Esophagus muscularis mucosa (tissue), 4 donors: ENCODE results near the gene COMMD7. TPM values are rescaled to one million over a fixed set of nuclear protein-coding genes. Genes with fewer than 3 reads are reported as not detected.
"Not testable (repeated sequence)": the region's sequence is repeated elsewhere in the genome, so short reads cannot be mapped to it uniquely, and the experiment has no call there.

Experiments used
- DNase-seq: peaks from one replicate; pipeline ENCODE4 v3.0.0-alpha.2; 2017; ENCODE audit errors: extremely low spot score
- H3K27ac ChIP-seq, 4 donors: fragments of 200-600 bp; sonication (generic); replicated peaks in 1 of 4; 1 replicate in 3 of 4; 2 replicates in 1 of 4; pipeline ENCODE4 v1.5.1; 2016 to 2019; ENCODE audit warnings: mild to moderate bottlenecking in 1 of 4
- H3K27me3 ChIP-seq, 4 donors: fragments of 200-600 bp; sonication (generic); one replicate each; pipeline versions ENCODE4 v1.5.1 to v1.6.0; 2016 to 2019
- H3K36me3 ChIP-seq, 4 donors: fragments of 200-600 bp; sonication (generic); one replicate each; pipeline ENCODE4 v1.5.1; 2016 to 2019
- H3K4me1 ChIP-seq, 4 donors: fragments of 200-600 bp; sonication (generic); one replicate each; pipeline ENCODE4 v1.5.1; 2016 to 2019
- H3K4me3 ChIP-seq, 4 donors: fragments of 200-600 bp; sonication (generic); 1 replicate in 2 of 4; 2 replicates in 2 of 4; pipeline ENCODE4 v1.5.1; 2016 to 2019; ENCODE audit warnings: mild to moderate bottlenecking in 4 of 4, moderate library complexity in 1 of 4
- H3K9me3 ChIP-seq, 4 donors: fragments of 200-600 bp; sonication (generic); 1 replicate in 3 of 4; 2 replicates in 1 of 4; pipeline ENCODE4 v1.5.1; 2016 to 2019
- CTCF ChIP-seq, 3 experiments: fragments of 200-600 bp in 2 of 3; fragments of 450-650 bp in 1 of 3; sonication (generic) in 2 of 3; IDR thresholded peaks; one replicate each; pipeline ENCODE4 v1.5.1; 2017 to 2019; ENCODE audit warnings: antibody characterized with exemption in 3 of 3, mild to moderate bottlenecking in 2 of 3, moderate library complexity in 1 of 3
- EP300 ChIP-seq: sonication (generic); formaldehyde crosslinking; IDR thresholded peaks from one replicate; pipeline ENCODE4 v1.6.1; 2017; ENCODE audit warnings: antibody characterized with exemption
- POLR2A ChIP-seq: fragments of 450-650 bp; IDR thresholded peaks from one replicate; pipeline ENCODE4 v1.6.1; 2017; ENCODE audit warnings: antibody characterized with exemption, moderate library complexity, mild to moderate bottlenecking, low read depth
- POLR2AphosphoS5 ChIP-seq, 2 donors: sonication (generic); formaldehyde crosslinking; IDR thresholded peaks; one replicate each; pipeline ENCODE4 v1.6.1; 2017; ENCODE audit warnings: antibody characterized with exemption in 2 of 2
- WGBS: methylation state at CpG from one replicate; pipeline ENCODE4 v1.1.5; 2018; 5-methylcytosine and 5-hydroxymethylcytosine counted together
- intact Hi-C: fragments of 100-400 bp; cut with DNase I; formaldehyde crosslinking; loops from one replicate; pipeline ENCODE4 v1.15.1; 2023
- total RNA-seq, 4 donors: library from RNA; depleted of rRNA; stranded (reverse); fragments of >200 nt; gene quantifications; one replicate each; pipeline versions ENCODE4 v1.1.0 to v1.2.1, GENCODE V29; 2016

Gene COMMD7
- total RNA-seq, 4 donors from 2014 or later: 24.5 to 35.2 (median 30.9) TPM

GRCh38 chr20:32767418-32768198, 24.3 kb upstream of the COMMD7 start:
- Histone ChIP-seq H3K27ac (no peak overlapping the region), H3K36me3 (no peaks in the 10 kb centered on the region), H3K9me3 (no peaks in the 10 kb centered on the region), H3K4me1 (peaks cover 9 to 12% (median 11%) of the 10 kb centered on the region in 4 donors), H3K27me3 (no peaks in the 10 kb centered on the region), H3K4me3 (no peak overlapping the region)
- intact Hi-C loops: no loop called here
- no peak for DNase-seq
- WGBS: 91% methylated on average over 9 of the region's 9 CpGs
- TF ChIP-seq CTCF (IDR thresholded peaks at IDR 0.05) (no peak), EP300 (no peak), POLR2A (no peak), POLR2AphosphoS5 (IDR thresholded peaks at IDR 0.05) (no peak)

GRCh38 chr20:32765230-32765875, 22.1 kb upstream of the COMMD7 start:
- intact Hi-C loops, DNase-seq, H3K27ac ChIP-seq, H3K9me3 ChIP-seq, H3K27me3 ChIP-seq, H3K36me3 ChIP-seq, H3K4me3 ChIP-seq: not testable (repeated sequence)
- H3K4me1 ChIP-seq: peaks cover 14 to 24% (median 22%) of the 10 kb centered on the region in 4 donors
- WGBS: 86% methylated on average over 15 of the region's 17 CpGs

- intact Hi-C loops: no loop called here
- H3K4me3 ChIP-seq: no peak overlapping the region
- no peaks in the 10 kb centered on the region for H3K36me3 ChIP-seq
- TF ChIP-seq CTCF (IDR thresholded peaks at IDR 0.05) (no peak), EP300 (no peak), POLR2AphosphoS5 (IDR thresholded peaks at IDR 0.05) (no peak), POLR2A (no peak)
- H3K27me3 ChIP-seq: no peaks in the 10 kb centered on the region
- no peak overlapping the region for H3K27ac ChIP-seq
- H3K4me1 ChIP-seq: peaks cover 14 to 24% (median 22%) of the 10 kb centered on the region in 4 donors
- 63% methylated on average over 17 of the region's 17 CpGs for WGBS
- H3K9me3 ChIP-seq: no peaks in the 10 kb centered on the region
- no peak for DNase-seq
Observed at GRCh38 chr20:32764005-32764960, 21.0 kb upstream of the COMMD7 start.

GRCh38 chr20:32763202-32764004, 20.1 kb upstream of the COMMD7 start:
- H3K27ac ChIP-seq: no peak overlapping the region
- intact Hi-C loops: no loop called here
- no peak for DNase-seq
- H3K27me3 ChIP-seq: no peaks in the 10 kb centered on the region
- H3K4me3 ChIP-seq: peak overlapping the region; percentile 66 to 86 (median 78)
- no peaks in the 10 kb centered on the region for H3K36me3 ChIP-seq
- peaks cover 14 to 24% (median 22%) of the 10 kb centered on the region in 4 donors for H3K4me1 ChIP-seq
- TF ChIP-seq EP300 (no peak), CTCF (IDR thresholded peaks at IDR 0.05) (no peak), POLR2A (no peak), POLR2AphosphoS5 (IDR thresholded peaks at IDR 0.05) (no peak)
- H3K9me3 ChIP-seq: no peaks in the 10 kb centered on the region
- WGBS: 40% methylated on average over 19 of the region's 40 CpGs
